H9 (cell line): ENCODE measurements around the gene FAM3D. TPM values are rescaled to one million over a fixed set of nuclear protein-coding genes. Genes with fewer than 3 reads are reported as not detected.

Source experiments
- DNase-seq: peaks from one replicate; pipeline ENCODE4 v3.0.0-alpha.2; 2017
- H2AFZ ChIP-seq: one replicate; pipeline ENCODE4 v1.6.1; 2013; ENCODE audit warnings: mild to moderate bottlenecking, low read length, control low read depth, moderate library complexity
- H2AK5ac ChIP-seq: 2 replicates; pipeline ENCODE4 v1.6.1; 2013; ENCODE audit warnings: low read length, control low read depth, mixed read lengths; ENCODE audit not compliant: insufficient read length
- H2BK120ac ChIP-seq: one replicate; pipeline ENCODE4 v1.6.1; 2013; ENCODE audit warnings: low read depth, mild to moderate bottlenecking, low read length, control low read depth, inconsistent platforms; ENCODE audit not compliant: poor library complexity, severe bottlenecking
- H2BK12ac ChIP-seq: 2 replicates; pipeline ENCODE4 v1.6.1; 2013; ENCODE audit warnings: low read length, control low read depth, mixed read lengths, low read depth; ENCODE audit not compliant: insufficient read length
- H2BK15ac ChIP-seq: 2 replicates; pipeline ENCODE4 v1.6.1; 2013; ENCODE audit warnings: low read depth, low read length, control low read depth
- H2BK20ac ChIP-seq: one replicate; pipeline ENCODE4 v1.6.1; 2013; ENCODE audit warnings: low read depth, mild to moderate bottlenecking, low read length, control low read depth, inconsistent platforms; ENCODE audit not compliant: poor library complexity, severe bottlenecking
- H2BK5ac ChIP-seq: 2 replicates; pipeline ENCODE4 v1.6.1; 2013; ENCODE audit warnings: low read length, control low read depth, mixed read lengths; ENCODE audit not compliant: insufficient read length
- H3K14ac ChIP-seq: 2 replicates; pipeline ENCODE4 v1.6.1; 2013; ENCODE audit warnings: low read length, control low read depth; ENCODE audit not compliant: insufficient read depth
- H3K18ac ChIP-seq: 2 replicates; pipeline ENCODE4 v1.6.1; 2013; ENCODE audit warnings: low read depth, mild to moderate bottlenecking, mixed read lengths, low read length, control low read depth; ENCODE audit not compliant: insufficient read length
- H3K23ac ChIP-seq: 2 replicates; pipeline ENCODE4 v1.6.1; 2013; ENCODE audit warnings: low read length, control low read depth, mixed read lengths, low read depth; ENCODE audit not compliant: insufficient read length
- H3K23me2 ChIP-seq: 2 replicates; pipeline ENCODE4 v1.6.1; 2013; ENCODE audit warnings: low read depth, mild to moderate bottlenecking, mixed read lengths, low read length, control low read depth; ENCODE audit not compliant: insufficient read length, poor library complexity, severe bottlenecking
- H3K27ac ChIP-seq: 2 replicates; pipeline ENCODE4 v1.5.1; 2013; ENCODE audit warnings: low read length, control low read depth, mixed read lengths, low read depth; ENCODE audit not compliant: insufficient read length
- H3K27me3 ChIP-seq: 2 replicates; pipeline ENCODE4 v1.6.1; 2013; ENCODE audit warnings: low read length, control low read depth, inconsistent platforms; ENCODE audit not compliant: insufficient read depth
- H3K4ac ChIP-seq: 2 replicates; pipeline ENCODE4 v1.6.1; 2013; ENCODE audit warnings: low read depth, mild to moderate bottlenecking, control low read depth, inconsistent platforms, low read length, moderate library complexity
- H3K4me1 ChIP-seq: 2 replicates; pipeline ENCODE4 v1.6.1; 2013; ENCODE audit warnings: low read length, control low read depth, inconsistent platforms; ENCODE audit not compliant: insufficient read depth
- H3K4me2 ChIP-seq: 2 replicates; pipeline ENCODE4 v1.6.1; 2013; ENCODE audit warnings: low read length, control low read depth, mixed read lengths; ENCODE audit not compliant: insufficient read length, insufficient read depth
- H3K56ac ChIP-seq: 2 replicates; pipeline ENCODE4 v1.6.1; 2013; ENCODE audit warnings: low read depth, mild to moderate bottlenecking, mixed read lengths, low read length, control low read depth; ENCODE audit not compliant: insufficient read length
- H3K79me1 ChIP-seq: 2 replicates; pipeline ENCODE4 v1.6.1; 2013; ENCODE audit warnings: low read depth, mild to moderate bottlenecking, moderate library complexity, low read length, control low read depth, inconsistent platforms; ENCODE audit not compliant: insufficient read depth, poor library complexity, severe bottlenecking
- H3K79me2 ChIP-seq: 2 replicates; pipeline ENCODE4 v1.6.1; 2013; ENCODE audit warnings: low read length, control low read depth, inconsistent platforms; ENCODE audit not compliant: insufficient read depth
- H3K9ac ChIP-seq: 2 replicates; pipeline ENCODE4 v1.6.1; 2013; ENCODE audit warnings: low read length, control low read depth, mixed read lengths; ENCODE audit not compliant: insufficient read length; ENCODE audit errors: extremely low read depth
- H3K9me3 ChIP-seq: one replicate; pipeline ENCODE4 v1.6.1; 2013; ENCODE audit warnings: low read depth, low read length, inconsistent platforms; ENCODE audit not compliant: control insufficient read depth
- H3T11ph ChIP-seq: one replicate; pipeline ENCODE4 v1.6.1; 2013; ENCODE audit warnings: mild to moderate bottlenecking, low read length, control low read depth, inconsistent platforms
- H4K20me1 ChIP-seq: one replicate; pipeline ENCODE4 v1.6.1; 2013; ENCODE audit not compliant: control insufficient read depth, insufficient read length, insufficient read depth
- H4K5ac ChIP-seq: 2 replicates; pipeline ENCODE4 v1.6.1; 2013; ENCODE audit warnings: low read depth, mild to moderate bottlenecking, mixed read lengths, low read length, control low read depth; ENCODE audit not compliant: insufficient read length
- H4K8ac ChIP-seq: replicated peaks from 2 replicates; pipeline ENCODE4 v1.6.1; 2013; ENCODE audit warnings: low read length, control low read depth, mixed read lengths, low read depth; ENCODE audit not compliant: insufficient read length
- H4K91ac ChIP-seq: 2 replicates; pipeline ENCODE4 v1.6.1; 2013; ENCODE audit warnings: low read depth, mild to moderate bottlenecking, moderate library complexity, mixed read lengths, low read length, control low read depth; ENCODE audit not compliant: insufficient read length
- H3K27ac Mint-ChIP-seq, 3 experiments: 2 replicates in 2 of 3; 3 replicates in 1 of 3; pipeline ENCODE4 v1.8.0; 2020 to 2021; ENCODE audit warnings: mixed read lengths in 3 of 3, mild to moderate bottlenecking in 1 of 3, moderate library complexity in 1 of 3
- H3K27me3 Mint-ChIP-seq: 2 replicates; pipeline ENCODE4 v1.8.0; 2021; ENCODE audit warnings: low read depth, mild to moderate bottlenecking, moderate library complexity, mixed read lengths
- H3K36me3 Mint-ChIP-seq, 3 experiments: 2 replicates in 2 of 3; 3 replicates in 1 of 3; pipeline ENCODE4 v1.8.0; 2020 to 2021; ENCODE audit warnings: low read depth in 3 of 3, mixed read lengths in 3 of 3; ENCODE audit not compliant: insufficient read depth in 1 of 3
- H3K4me1 Mint-ChIP-seq, 2 experiments: 2 replicates each; pipeline ENCODE4 v1.8.0; 2020; ENCODE audit warnings: mixed read lengths in 2 of 2
- H3K4me3 Mint-ChIP-seq, 2 experiments: 2 replicates in 1 of 2; 3 replicates in 1 of 2; pipeline ENCODE4 v1.8.0; 2020 to 2021; ENCODE audit warnings: mild to moderate bottlenecking in 2 of 2, mixed read lengths in 2 of 2, moderate library complexity in 1 of 2
- H3K9me3 Mint-ChIP-seq, 2 experiments: 2 replicates in 1 of 2; 3 replicates in 1 of 2; pipeline ENCODE4 v1.8.0; 2020; ENCODE audit warnings: mild to moderate bottlenecking in 2 of 2, mixed read lengths in 2 of 2, moderate library complexity in 1 of 2
- WGBS: extraction: QIAGEN DNeasy Blood & Tissue Kit; methylation state at CpG from one replicate; pipeline ENCODE4 v1.1.7; 2013; ENCODE audit warnings: missing lambda C conversion rate, low lambda C conversion rate, mixed read lengths; ENCODE audit not compliant: insufficient read length; ENCODE audit errors: extremely low coverage; 5-methylcytosine and 5-hydroxymethylcytosine counted together
- total RNA-seq: library from RNA; stranded (reverse); gene quantifications from 2 replicates; pipeline ENCODE4 v1.2.1, GENCODE V29; 2021
- TF ChIP-seq, protein P1 (sequence below): fragments of 200-600 bp; sonication (generic); conservative IDR thresholded peaks from 3 replicates; pipeline ENCODE4 v1.8.0; 2021; ENCODE audit warnings: antibody characterized with exemption, mild to moderate bottlenecking

The FAM3D gene
- total RNA-seq, 1 experiment from 2014 or later = not detected

DNA sequence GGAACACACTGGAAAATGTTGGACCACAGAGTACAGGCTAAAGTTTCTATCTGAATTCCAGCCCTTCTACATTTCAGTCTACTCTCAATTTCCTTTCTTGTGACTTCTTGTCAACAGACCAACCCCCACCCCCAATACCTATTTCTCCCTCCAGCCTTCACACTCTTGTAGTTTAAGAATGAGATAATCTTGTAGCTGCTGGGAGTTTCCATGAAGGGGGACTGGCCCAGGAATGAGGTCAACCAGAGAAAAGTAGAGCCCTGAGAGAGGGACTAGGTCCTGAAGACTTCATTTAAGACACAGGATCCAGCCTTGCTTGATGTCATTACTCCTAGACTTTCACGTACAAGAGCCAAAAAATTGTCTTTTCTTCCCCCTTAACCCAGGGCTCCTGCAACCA is 59.9 kb downstream of the FAM3D start:
- Histone ChIP-seq H2BK12ac (no peak overlapping the region), H3K79me1 (no peaks in the 10 kb centered on the region), H3K79me2 (no peaks in the 10 kb centered on the region), H3K4me1 (no peaks in the 10 kb centered on the region), H3K23me2 (no peaks in the 10 kb centered on the region), H3K18ac (no peak overlapping the region), H2BK20ac (no peak overlapping the region), H3K9ac (no peak overlapping the region), H2BK5ac (no peak overlapping the region), H2BK15ac (no peak overlapping the region), H3T11ph (no peak overlapping the region), H4K8ac (no peak overlapping the region), H4K20me1 (no peaks in the 10 kb centered on the region), H3K9me3 (no peaks in the 10 kb centered on the region), H3K4me2 (no peak overlapping the region), H3K23ac (no peak overlapping the region), H4K5ac (no peak overlapping the region), H3K27me3 (no peaks in the 10 kb centered on the region), H3K14ac (no peak overlapping the region), H2BK120ac (no peak overlapping the region), H4K91ac (no peak overlapping the region), H3K56ac (no peak overlapping the region), H2AK5ac (no peak overlapping the region), H3K27ac (no peak overlapping the region), H3K4ac (no peak overlapping the region), H2AFZ (no peak overlapping the region)
- no peak overlapping the region for H3K4me3 Mint-ChIP-seq
- no peak overlapping the region for H3K27ac Mint-ChIP-seq
- no peaks in the 10 kb centered on the region for H3K9me3 Mint-ChIP-seq
- DNase-seq = no peak
- H3K27me3 Mint-ChIP-seq = peaks cover 29% of the 10 kb centered on the region
- no CpG with 5 or more reads among the region's 1 CpG for WGBS
- TF ChIP-seq, protein P1, sequence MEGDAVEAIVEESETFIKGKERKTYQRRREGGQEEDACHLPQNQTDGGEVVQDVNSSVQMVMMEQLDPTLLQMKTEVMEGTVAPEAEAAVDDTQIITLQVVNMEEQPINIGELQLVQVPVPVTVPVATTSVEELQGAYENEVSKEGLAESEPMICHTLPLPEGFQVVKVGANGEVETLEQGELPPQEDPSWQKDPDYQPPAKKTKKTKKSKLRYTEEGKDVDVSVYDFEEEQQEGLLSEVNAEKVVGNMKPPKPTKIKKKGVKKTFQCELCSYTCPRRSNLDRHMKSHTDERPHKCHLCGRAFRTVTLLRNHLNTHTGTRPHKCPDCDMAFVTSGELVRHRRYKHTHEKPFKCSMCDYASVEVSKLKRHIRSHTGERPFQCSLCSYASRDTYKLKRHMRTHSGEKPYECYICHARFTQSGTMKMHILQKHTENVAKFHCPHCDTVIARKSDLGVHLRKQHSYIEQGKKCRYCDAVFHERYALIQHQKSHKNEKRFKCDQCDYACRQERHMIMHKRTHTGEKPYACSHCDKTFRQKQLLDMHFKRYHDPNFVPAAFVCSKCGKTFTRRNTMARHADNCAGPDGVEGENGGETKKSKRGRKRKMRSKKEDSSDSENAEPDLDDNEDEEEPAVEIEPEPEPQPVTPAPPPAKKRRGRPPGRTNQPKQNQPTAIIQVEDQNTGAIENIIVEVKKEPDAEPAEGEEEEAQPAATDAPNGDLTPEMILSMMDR = no peak
- no peaks in the 10 kb centered on the region for H3K36me3 Mint-ChIP-seq
- peaks cover 2 to 8% of the 10 kb centered on the region in 2 experiments; a peak in 2 of 4 replicates for H3K4me1 Mint-ChIP-seq
